GM23248 (cell line): ENCODE results near the gene RRBP1. TPM values are rescaled to one million over a fixed set of nuclear protein-coding genes. Genes with fewer than 3 reads are reported as not detected.

Experiments used
- DNase-seq: peaks from one replicate; pipeline ENCODE4 v3.0.0-alpha.2; 2015
- H2AFZ ChIP-seq: fragments of 200-600 bp; sonication (generic); 2 replicates; pipeline ENCODE4 v1.6.1; 2016; ENCODE audit warnings: antibody characterized with exemption
- H3F3A ChIP-seq: fragments of 200-600 bp; sonication (generic); 2 replicates; pipeline ENCODE4 v1.6.1; 2016; ENCODE audit warnings: mild to moderate bottlenecking, antibody characterized with exemption, mixed run types; ENCODE audit not compliant: insufficient read depth
- H3K27ac ChIP-seq: fragments of 200-600 bp; sonication (generic); 2 replicates; pipeline ENCODE4 v1.5.1; 2016; ENCODE audit warnings: mild to moderate bottlenecking
- H3K27me3 ChIP-seq: fragments of 200-600 bp; sonication (generic); replicated peaks from 2 replicates; pipeline ENCODE4 v1.6.1; 2016; ENCODE audit warnings: mild to moderate bottlenecking; ENCODE audit not compliant: insufficient read depth
- H3K36me3 ChIP-seq: fragments of 200-600 bp; sonication (generic); 2 replicates; pipeline ENCODE4 v1.6.1; 2016; ENCODE audit warnings: low read depth, mild to moderate bottlenecking
- H3K4me1 ChIP-seq: fragments of 200-600 bp; sonication (generic); 2 replicates; pipeline ENCODE4 v1.6.1; 2016; ENCODE audit warnings: mild to moderate bottlenecking; ENCODE audit not compliant: insufficient read depth
- H3K4me2 ChIP-seq: fragments of 200-600 bp; sonication (generic); one replicate; pipeline ENCODE4 v1.6.1; 2016; ENCODE audit warnings: mild to moderate bottlenecking; ENCODE audit not compliant: unreplicated experiment
- H3K4me3 ChIP-seq: fragments of 200-600 bp; sonication (generic); 2 replicates; pipeline ENCODE4 v1.5.1; 2016; ENCODE audit warnings: mild to moderate bottlenecking
- H3K79me2 ChIP-seq: fragments of 200-600 bp; sonication (generic); 2 replicates; pipeline ENCODE4 v1.6.1; 2016; ENCODE audit warnings: mild to moderate bottlenecking; ENCODE audit not compliant: insufficient read depth
- H3K9ac ChIP-seq: fragments of 200-600 bp; sonication (generic); 2 replicates; pipeline ENCODE4 v1.6.1; 2016; ENCODE audit warnings: mild to moderate bottlenecking
- H3K9me2 ChIP-seq: fragments of 200-600 bp; sonication (generic); 2 replicates; pipeline ENCODE4 v1.6.1; 2016; ENCODE audit warnings: mixed run types, mild to moderate bottlenecking, moderate library complexity; ENCODE audit not compliant: insufficient read depth
- H3K9me3 ChIP-seq: fragments of 200-600 bp; sonication (generic); one replicate; pipeline ENCODE4 v1.6.1; 2017; ENCODE audit warnings: low read depth
- H4K20me1 ChIP-seq: fragments of 200-600 bp; sonication (generic); 2 replicates; pipeline ENCODE4 v1.6.0; 2016; ENCODE audit not compliant: insufficient read depth
- EZH2 ChIP-seq: fragments of 200-600 bp; sonication (generic); IDR thresholded peaks from 2 replicates; pipeline ENCODE4 v1.6.1; 2018; ENCODE audit warnings: antibody characterized with exemption, mild to moderate bottlenecking; ENCODE audit not compliant: insufficient read depth, poor library complexity, severe bottlenecking
- EZH2phosphoT487 ChIP-seq: fragments of 200-600 bp; sonication (generic); IDR thresholded peaks from 2 replicates; pipeline ENCODE4 v1.6.1; 2018; ENCODE audit warnings: antibody characterized with exemption, moderate library complexity, mild to moderate bottlenecking, low read depth; ENCODE audit not compliant: insufficient read depth
- WGBS, 2 experiments: methylation state at CpG; one replicate each; pipeline ENCODE4 v1.1.6; 2015 to 2017; ENCODE audit warnings: low lambda C conversion rate in 2 of 2, low coverage in 1 of 2; ENCODE audit errors: missing lambda C conversion rate in 2 of 2; 5-methylcytosine and 5-hydroxymethylcytosine counted together
- in situ Hi-C: fragments of 300-500 bp; cut with MboI; formaldehyde crosslinking; loops from 2 replicates; pipeline ENCODE4 v1.15.0; 2020
- polyA plus RNA-seq: library from polyadenylated mRNA; unstranded; fragments of >200 nt; fragmentation: Nextera tagmentation; extraction: Ambion mirVana; gene quantifications from 2 replicates; pipeline ENCODE4 v1.2.1, GENCODE V29; 2016
- total RNA-seq: library from RNA; depleted of rRNA; stranded (reverse); fragments of >200 nt; shearing (Covaris generic); gene quantifications from 2 replicates; pipeline ENCODE4 v1.2.3, GENCODE V29; 2014

Gene RRBP1
- total and polyA plus RNA-seq, 2 experiments from 2014 or later = 127 to 182 TPM

DNA sequence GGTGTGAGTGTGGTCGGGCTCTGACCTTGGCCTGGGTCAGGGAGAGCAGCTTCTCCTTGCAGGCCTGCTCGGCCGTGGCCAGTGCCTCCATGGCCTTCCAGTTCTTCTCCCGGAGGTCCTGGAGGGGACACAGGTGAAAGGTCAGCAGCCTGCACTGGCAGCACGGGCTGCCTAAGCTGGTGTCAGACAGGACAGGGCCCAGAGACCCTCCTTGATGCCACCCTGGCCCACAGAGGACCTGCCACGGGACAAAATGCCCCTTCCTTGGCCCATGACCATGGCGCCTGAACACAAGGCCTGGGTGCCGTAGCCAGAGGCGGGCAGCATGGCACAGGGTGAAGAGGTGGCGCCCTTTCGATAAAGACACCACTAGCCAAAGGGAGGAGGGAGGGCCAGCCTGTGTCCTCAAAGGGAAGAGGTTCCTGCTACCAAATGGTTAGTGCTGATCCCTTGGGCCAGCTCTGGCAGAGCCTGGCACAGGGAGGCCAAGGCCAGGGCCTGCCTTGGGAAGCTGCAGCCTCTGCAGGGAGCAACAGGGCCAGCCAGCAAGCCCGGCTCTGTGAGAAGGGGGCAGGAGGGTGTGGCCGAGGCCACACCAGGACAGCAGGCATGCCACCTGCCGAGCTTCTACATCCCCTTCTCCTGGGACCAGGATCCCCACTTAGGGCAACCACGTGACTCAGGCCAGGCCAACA lies 57.3 kb downstream of the RRBP1 start:
- Histone ChIP-seq H3F3A (no peaks in the 10 kb centered on the region), H3K4me1 (no peaks in the 10 kb centered on the region), H3K27me3 (no peaks in the 10 kb centered on the region), H3K4me3 (no peak overlapping the region), H2AFZ (no peak overlapping the region), H3K9ac (no peak overlapping the region), H3K79me2 (peaks cover 55% of the 10 kb centered on the region), H3K9me3 (no peaks in the 10 kb centered on the region), H4K20me1 (no peaks in the 10 kb centered on the region), H3K36me3 (peaks cover 46% of the 10 kb centered on the region), H3K4me2 (no peak overlapping the region), H3K27ac (no peak overlapping the region), H3K9me2 (no peaks in the 10 kb centered on the region)
- no peak for TF ChIP-seq EZH2phosphoT487
- TF ChIP-seq EZH2 = no peak
- in situ Hi-C loops = loop anchor here (25.0 kb wide), 1 partner anchor 663 kb away; the partner anchor contains the start of gene ZNF133
- 85 to 88% methylated on average over 13 to 15 of the region's 15 CpGs for WGBS, 2 experiments
- no peak for DNase-seq

GRCh38 chr20:17624070-17624469 lies 58.0 kb downstream of the RRBP1 start:
- no peaks in the 10 kb centered on the region for H4K20me1 ChIP-seq
- in situ Hi-C loops = no loop called here

GRCh38 chr20:17622851-17623508 lies 59.1 kb downstream of the RRBP1 start:
- 81 to 86% methylated on average over 8 to 9 of the region's 9 CpGs for WGBS, 2 experiments
- no peak overlapping the region for H3K4me3 ChIP-seq
- in situ Hi-C loops = no loop called here
- no peaks in the 10 kb centered on the region for H3K9me3 ChIP-seq
- H3K27me3 ChIP-seq = no peaks in the 10 kb centered on the region
- H3K36me3 ChIP-seq = peaks cover 47% of the 10 kb centered on the region
- TF ChIP-seq EZH2 = no peak
- TF ChIP-seq EZH2phosphoT487 = no peak
- no peak for DNase-seq
- no peaks in the 10 kb centered on the region for H4K20me1 ChIP-seq
- no peak overlapping the region for H2AFZ ChIP-seq
- H3K9me2 ChIP-seq = no peaks in the 10 kb centered on the region
- peaks cover 37% of the 10 kb centered on the region for H3K79me2 ChIP-seq
- no peak overlapping the region for H3K27ac ChIP-seq
- no peaks in the 10 kb centered on the region; the same call in 1 of the 2 replicates for H3F3A ChIP-seq
- H3K9ac ChIP-seq = no peak overlapping the region
- no peaks in the 10 kb centered on the region for H3K4me1 ChIP-seq
- no peak overlapping the region for H3K4me2 ChIP-seq

More at GRCh38 chr20:17624070-17624469, 58.0 kb downstream of the RRBP1 start:
- Histone ChIP-seq H3K4me2 (no peak overlapping the region), H3K9me2 (no peaks in the 10 kb centered on the region), H3F3A (no peaks in the 10 kb centered on the region), H3K9me3 (no peaks in the 10 kb centered on the region), H3K4me1 (no peaks in the 10 kb centered on the region), H2AFZ (no peak overlapping the region), H3K4me3 (no peak overlapping the region), H3K79me2 (peaks cover 48% of the 10 kb centered on the region), H3K36me3 (peaks cover 45% of the 10 kb centered on the region), H3K27me3 (no peaks in the 10 kb centered on the region), H3K9ac (no peak overlapping the region), H3K27ac (no peak overlapping the region)
- TF ChIP-seq EZH2phosphoT487 (no peak), EZH2 (no peak)
- 95 to 97% methylated on average over 10 to 12 of the region's 12 CpGs for WGBS, 2 experiments
- no peak for DNase-seq

GRCh38 chr20:17622086-17622850 lies 59.8 kb downstream of the RRBP1 start:
- peaks cover 40% of the 10 kb centered on the region for H3K36me3 ChIP-seq
- H3K9ac ChIP-seq = no peak overlapping the region
- H3F3A ChIP-seq = peaks cover 2% of the 10 kb centered on the region
- in situ Hi-C loops = no loop called here
- H3K9me2 ChIP-seq = no peaks in the 10 kb centered on the region
- no peak overlapping the region for H3K4me2 ChIP-seq
- DNase-seq = no peak
- no peak overlapping the region for H3K4me3 ChIP-seq
- no peak for TF ChIP-seq EZH2phosphoT487
- no peak for TF ChIP-seq EZH2
- no peaks in the 10 kb centered on the region for H3K9me3 ChIP-seq
- 90 to 92% methylated on average over 11 of the region's 11 CpGs for WGBS, 2 experiments
- H2AFZ ChIP-seq = no peak overlapping the region
- no peaks in the 10 kb centered on the region for H3K4me1 ChIP-seq
- no peaks in the 10 kb centered on the region for H4K20me1 ChIP-seq
- no peak overlapping the region for H3K27ac ChIP-seq
- no peaks in the 10 kb centered on the region for H3K27me3 ChIP-seq
- peaks cover 32% of the 10 kb centered on the region for H3K79me2 ChIP-seq
